Hematopoietic multipotent progenitor cell (in vitro differentiated cells): Measurements from ENCODE around the gene P2RX3. TPM values are rescaled to one million over a fixed set of nuclear protein-coding genes. Genes with fewer than 3 reads are reported as not detected.
"Not testable (repeated sequence)": the region's sequence is repeated elsewhere in the genome, so short reads cannot be mapped to it uniquely, and the experiment has no call there.

ENCODE experiments used
- DNase-seq, 3 donors: peaks; one replicate each; pipeline ENCODE4 v3.0.0-alpha.2; 2011 to 2015; ENCODE audit warnings: low read depth in 2 of 3, low spot score in 2 of 3
- total RNA-seq: library from RNA; depleted of rRNA; stranded (reverse); fragments of >200 nt; gene quantifications from one replicate; pipeline ENCODE4 v1.2.3, GENCODE V29; 2012

Gene P2RX3
- total RNA-seq, 1 donor, result not detected

- no peak for DNase-seq
Observed at GRCh38 chr11:57348052-57348451, 9.9 kb downstream of the P2RX3 start.

GRCh38 chr11:57348636-57349313, 10.6 kb downstream of the P2RX3 start:
- DNase-seq, result no peak

- DNase-seq, result peak in 2 of 3 donors; percentile 38 to 41
Observed at GRCh38 chr11:57349491-57350274, 11.5 kb downstream of the P2RX3 start.

- no peak for DNase-seq
Observed at GRCh38 chr11:57353036-57353435, 14.9 kb downstream of the P2RX3 start.

- no peak for DNase-seq
Observed at GRCh38 chr11:57353446-57353845, 15.3 kb downstream of the P2RX3 start.

GRCh38 chr11:57353852-57354251, 15.7 kb downstream of the P2RX3 start:
- peak in 1 of 3 donors; percentile 28 for DNase-seq

GRCh38 chr11:57354699-57355098, 16.5 kb downstream of the P2RX3 start:
- DNase-seq, result peak in 2 of 3 donors; percentile 94 to 98

GRCh38 chr11:57356268-57356667, 18.1 kb downstream of the P2RX3 start:
- DNase-seq, result no peak

GRCh38 chr11:57357310-57357709, 19.2 kb downstream of the P2RX3 start:
- DNase-seq, result no peak

- DNase-seq, result peak in 1 of 3 donors; percentile 25
Observed at GRCh38 chr11:57357856-57358255, 19.7 kb downstream of the P2RX3 start.

GRCh38 chr11:57358543-57358961, 20.4 kb downstream of the P2RX3 start:
- DNase-seq, result peak in 1 of 3 donors; percentile 14

GRCh38 chr11:57358991-57359390, 20.8 kb downstream of the P2RX3 start:
- DNase-seq, result no peak

- no peak for DNase-seq
Observed at GRCh38 chr11:57359396-57359795, 21.2 kb downstream of the P2RX3 start.

- DNase-seq, result no peak
Observed at GRCh38 chr11:57359896-57360690, 21.9 kb downstream of the P2RX3 start.

- DNase-seq, result no peak
Observed at GRCh38 chr11:57360991-57361390, 22.8 kb downstream of the P2RX3 start.

GRCh38 chr11:57361420-57361819, 23.3 kb downstream of the P2RX3 start:
- not testable (repeated sequence) for DNase-seq

GRCh38 chr11:57361926-57362325, 23.8 kb downstream of the P2RX3 start:
- no peak for DNase-seq

GRCh38 chr11:57363131-57364080, 25.3 kb downstream of the P2RX3 start:
- DNase-seq, result no peak

GRCh38 chr11:57364851-57365660, 26.9 kb downstream of the P2RX3 start:
- no peak for DNase-seq
